IPS-15b (cell line): Measurements from ENCODE around the gene DDX42.
"Not testable (repeated sequence)": the region's sequence is repeated elsewhere in the genome, so short reads cannot be mapped to it uniquely, and the experiment has no call there.

ENCODE experiments used
- H3K27me3 ChIP-seq: one replicate; pipeline ENCODE4 v1.6.1; 2013; ENCODE audit warnings: low read length; ENCODE audit not compliant: control insufficient read depth, insufficient read depth
- H3K36me3 ChIP-seq: one replicate; pipeline ENCODE4 v1.6.1; 2013; ENCODE audit warnings: low read length; ENCODE audit not compliant: control insufficient read depth, insufficient read depth
- H3K4me1 ChIP-seq: one replicate; pipeline ENCODE4 v1.6.1; 2013; ENCODE audit warnings: mild to moderate bottlenecking, low read length; ENCODE audit not compliant: control insufficient read depth, insufficient read depth
- H3K4me3 ChIP-seq: one replicate; pipeline ENCODE4 v1.5.1; 2013; ENCODE audit warnings: low read depth, low read length
- H3K9ac ChIP-seq: one replicate; pipeline ENCODE4 v1.6.1; 2013; ENCODE audit warnings: low read depth, mild to moderate bottlenecking, low read length
- H3K9me3 ChIP-seq: one replicate; pipeline ENCODE4 v1.6.1; 2013; ENCODE audit warnings: mild to moderate bottlenecking, low read length; ENCODE audit not compliant: control insufficient read depth, insufficient read depth

The DDX42 gene

GRCh38 chr17:63843910-63844677 lies 70.1 kb downstream of the DDX42 start:
- Histone ChIP-seq H3K9ac (no peak overlapping the region), H3K36me3 (no peaks in the 10 kb centered on the region), H3K27me3 (peaks cover 22% of the 10 kb centered on the region), H3K4me3 (peak overlapping the region; percentile 72), H3K9me3 (no peaks in the 10 kb centered on the region), H3K4me1 (peaks cover 8% of the 10 kb centered on the region)

GRCh38 chr17:63845509-63845908 lies 71.5 kb downstream of the DDX42 start:
- no peak overlapping the region for H3K9ac ChIP-seq
- no peaks in the 10 kb centered on the region for H3K36me3 ChIP-seq
- no peak overlapping the region for H3K4me3 ChIP-seq
- H3K9me3 ChIP-seq: no peaks in the 10 kb centered on the region
- peaks cover 29% of the 10 kb centered on the region for H3K27me3 ChIP-seq
- peaks cover 8% of the 10 kb centered on the region for H3K4me1 ChIP-seq

GRCh38 chr17:63847525-63848249 lies 73.7 kb downstream of the DDX42 start:
- no peaks in the 10 kb centered on the region for H3K9me3 ChIP-seq
- H3K4me3 ChIP-seq: no peak overlapping the region
- H3K9ac ChIP-seq: no peak overlapping the region
- H3K27me3 ChIP-seq: peaks cover 29% of the 10 kb centered on the region
- H3K36me3 ChIP-seq: no peaks in the 10 kb centered on the region
- peaks cover 4% of the 10 kb centered on the region for H3K4me1 ChIP-seq

GRCh38 chr17:63848834-63849689 lies 75.1 kb downstream of the DDX42 start:
- Histone ChIP-seq H3K4me3 (peak overlapping the region; percentile 5), H3K9me3 (no peaks in the 10 kb centered on the region), H3K27me3 (peaks cover 29% of the 10 kb centered on the region), H3K4me1 (no peaks in the 10 kb centered on the region), H3K36me3 (no peaks in the 10 kb centered on the region), H3K9ac (peak overlapping the region; percentile 77)

DNA sequence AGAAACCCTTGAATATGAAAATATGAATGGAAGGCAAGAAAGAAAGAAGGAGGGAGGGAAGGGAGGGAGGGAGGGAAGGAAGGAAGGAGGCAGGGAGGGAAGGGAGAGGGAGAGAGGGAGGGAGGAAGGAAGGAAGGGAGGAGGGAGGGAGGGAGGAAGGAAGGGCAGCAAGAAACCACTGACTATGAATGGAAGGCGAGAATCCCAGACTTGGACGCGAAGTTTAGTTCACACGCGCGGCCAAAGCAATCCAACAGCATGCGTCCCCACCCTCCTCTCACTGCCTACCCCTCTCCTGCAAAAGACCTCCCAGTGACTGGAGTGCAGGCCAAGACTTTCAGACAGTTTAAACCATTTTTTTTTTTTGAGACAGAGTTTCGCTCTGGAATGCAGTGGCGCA lies 76.4 kb downstream of the DDX42 start:
- Histone ChIP-seq H3K9me3 (no peaks in the 10 kb centered on the region), H3K27me3 (peaks cover 29% of the 10 kb centered on the region), H3K4me3 (no peak overlapping the region), H3K9ac (no peak overlapping the region), H3K4me1 (no peaks in the 10 kb centered on the region), H3K36me3 (no peaks in the 10 kb centered on the region)

DNA sequence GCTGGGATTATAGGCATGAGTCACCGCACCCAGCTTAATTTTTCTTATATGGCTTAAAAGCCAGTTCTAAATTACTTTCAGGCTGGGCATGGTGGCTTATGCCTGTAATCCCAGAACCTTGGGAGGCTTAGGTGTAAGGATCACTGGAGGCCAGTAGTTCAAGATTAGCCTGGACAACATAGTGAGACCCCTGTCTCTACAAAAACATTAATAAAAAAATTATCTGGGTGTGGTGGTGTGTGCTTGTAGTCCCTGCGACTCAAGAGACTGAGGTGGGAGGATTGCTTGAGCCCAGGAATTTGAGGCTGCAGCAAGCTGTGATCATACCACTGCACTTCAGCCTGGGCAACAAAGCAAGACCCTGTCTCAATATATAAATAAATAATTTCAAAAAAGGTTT lies 79.3 kb downstream of the DDX42 start:
- Histone ChIP-seq H3K36me3 (no peaks in the 10 kb centered on the region), H3K4me1 (no peaks in the 10 kb centered on the region), H3K4me3 (no peak overlapping the region), H3K9me3 (no peaks in the 10 kb centered on the region), H3K27me3 (peaks cover 12% of the 10 kb centered on the region), H3K9ac (no peak overlapping the region)

- no peaks in the 10 kb centered on the region for H3K9me3 ChIP-seq
- peaks cover 3% of the 10 kb centered on the region for H3K27me3 ChIP-seq
- H3K4me1 ChIP-seq: no peaks in the 10 kb centered on the region
- no peaks in the 10 kb centered on the region for H3K36me3 ChIP-seq
- no peak overlapping the region for H3K4me3 ChIP-seq
- H3K9ac ChIP-seq: no peak overlapping the region
Measured at GRCh38 chr17:63854709-63855108, 80.7 kb downstream of the DDX42 start.

- H3K9ac ChIP-seq: no peak overlapping the region
- peaks cover 2% of the 10 kb centered on the region for H3K27me3 ChIP-seq
- H3K9me3 ChIP-seq: no peaks in the 10 kb centered on the region
- H3K4me3 ChIP-seq: no peak overlapping the region
- H3K36me3 ChIP-seq: no peaks in the 10 kb centered on the region
- H3K4me1 ChIP-seq: no peaks in the 10 kb centered on the region
Measured at GRCh38 chr17:63855185-63855584, 81.2 kb downstream of the DDX42 start.

- not testable (repeated sequence) for H3K4me1 ChIP-seq, H3K9ac ChIP-seq, H3K9me3 ChIP-seq, H3K27me3 ChIP-seq, H3K4me3 ChIP-seq, H3K36me3 ChIP-seq
Measured at GRCh38 chr17:63856425-63856824, 82.5 kb downstream of the DDX42 start.

DNA sequence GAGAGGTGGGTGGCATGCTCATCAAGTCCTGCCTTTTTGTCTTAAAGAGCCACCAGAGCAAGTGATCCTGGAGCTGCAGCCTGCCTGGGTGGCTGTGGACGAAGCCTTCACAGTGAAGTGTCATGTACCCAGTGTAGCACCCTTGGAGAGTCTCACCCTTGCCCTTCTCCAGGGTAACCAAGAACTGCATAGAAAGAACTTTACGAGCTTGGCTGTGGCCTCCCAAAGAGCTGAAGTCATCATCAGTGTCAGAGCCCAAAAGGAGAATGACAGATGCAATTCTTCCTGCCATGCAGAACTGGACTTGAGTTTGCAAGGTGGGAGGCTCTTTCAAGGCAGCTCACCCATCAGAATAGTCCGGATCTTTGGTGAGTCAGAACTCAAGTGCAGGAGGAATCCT lies 85.3 kb downstream of the DDX42 start:
- H3K9ac ChIP-seq: no peak overlapping the region
- peaks cover 2% of the 10 kb centered on the region for H3K27me3 ChIP-seq
- H3K9me3 ChIP-seq: no peaks in the 10 kb centered on the region
- H3K4me1 ChIP-seq: no peaks in the 10 kb centered on the region
- H3K4me3 ChIP-seq: no peak overlapping the region
- H3K36me3 ChIP-seq: no peaks in the 10 kb centered on the region

GRCh38 chr17:63866625-63867024 lies 92.7 kb downstream of the DDX42 start:
- not testable (repeated sequence) for H3K36me3 ChIP-seq, H3K4me3 ChIP-seq, H3K27me3 ChIP-seq, H3K4me1 ChIP-seq, H3K9ac ChIP-seq, H3K9me3 ChIP-seq
